ENCODE results near the gene STK32B. TPM values are rescaled to one million over a fixed set of nuclear protein-coding genes. Genes with fewer than 3 reads are reported as not detected.
"Not testable (repeated sequence)": the region's sequence is repeated elsewhere in the genome, so short reads cannot be mapped to it uniquely, and the experiment has no call there.

The STK32B gene
- total and polyA plus RNA-seq, 2 experiments from 2014 or later = 0.71 to 2.3 TPM

GRCh38 chr4:5249727-5250126, 198.4 kb downstream of the STK32B start:
- TF ChIP-seq EZH2 (IDR thresholded peaks at IDR 0.05; ENCODE audit: low read depth, unreplicated experiment) = no peak
- TF ChIP-seq CTCF (conservative IDR thresholded peaks at IDR 0.05; ENCODE audit: low read depth in 2 of 2) = peak; percentile 21 to 30; a peak in 2 of 4 replicates
- no peak for TF ChIP-seq POLR2AphosphoS5 (IDR thresholded peaks at IDR 0.05; ENCODE audit: low read depth)
- no peaks in the 10 kb centered on the region for H3K4me1 Mint-ChIP-seq
- H3K27ac Mint-ChIP-seq = no peak overlapping the region
- Histone ChIP-seq H3F3A (replicated peaks; ENCODE audit: low read depth) (no peaks in the 10 kb centered on the region), H3K4me2 (no peak overlapping the region), H3K36me3 (ENCODE audit: insufficient read depth) (no peaks in the 10 kb centered on the region), H3K27ac (ENCODE audit: low read depth) (no peak overlapping the region), H3K4me1 (ENCODE audit: insufficient read depth) (no peaks in the 10 kb centered on the region), H3K79me2 (replicated peaks; ENCODE audit: insufficient read depth) (no peaks in the 10 kb centered on the region), H4K20me1 (replicated peaks; ENCODE audit: insufficient read depth) (no peaks in the 10 kb centered on the region), H3K27me3 (ENCODE audit: insufficient read depth) (no peaks in the 10 kb centered on the region), H3K9me2 (ENCODE audit: insufficient read depth) (0 out of 2 replicates have a peak, but pooled peaks cover 5% of the 10 kb centered on the region), H2AFZ (no peak overlapping the region), H3K4me3 (no peak overlapping the region)
- no peak for DNase-seq (ENCODE audit: low spot score)
- H3K27me3 Mint-ChIP-seq (ENCODE audit: insufficient read depth, low read depth, poor library complexity) = peaks cover 2% of the 10 kb centered on the region
- no peak overlapping the region for H3K4me3 Mint-ChIP-seq
- no peak for ATAC-seq
- H3K36me3 Mint-ChIP-seq (ENCODE audit: low read depth) = peaks cover 7% of the 10 kb centered on the region
- peaks cover 37% of the 10 kb centered on the region for H3K9me3 Mint-ChIP-seq

GRCh38 chr4:5250536-5250935, 199.3 kb downstream of the STK32B start:
- peaks cover 36% of the 10 kb centered on the region for H3K9me3 Mint-ChIP-seq
- not testable (repeated sequence) for H3K27me3 ChIP-seq (ENCODE audit: insufficient read depth); H3K4me3 Mint-ChIP-seq; H4K20me1 ChIP-seq (replicated peaks; ENCODE audit: insufficient read depth); H3K27ac ChIP-seq (ENCODE audit: low read depth); H3K36me3 Mint-ChIP-seq (ENCODE audit: low read depth); H3K79me2 ChIP-seq (replicated peaks; ENCODE audit: insufficient read depth); ATAC-seq; H3F3A ChIP-seq (replicated peaks; ENCODE audit: low read depth); H3K36me3 ChIP-seq (ENCODE audit: insufficient read depth); H3K9me2 ChIP-seq (ENCODE audit: insufficient read depth); H2AFZ ChIP-seq; H3K27ac Mint-ChIP-seq; H3K27me3 Mint-ChIP-seq (ENCODE audit: insufficient read depth, low read depth, poor library complexity); H3K4me2 ChIP-seq; H3K4me1 Mint-ChIP-seq; H3K4me1 ChIP-seq (ENCODE audit: insufficient read depth); DNase-seq (ENCODE audit: low spot score); H3K4me3 ChIP-seq

- H3K36me3 ChIP-seq (ENCODE audit: insufficient read depth) = no peaks in the 10 kb centered on the region
- no peaks in the 10 kb centered on the region for H4K20me1 ChIP-seq (replicated peaks; ENCODE audit: insufficient read depth)
- Mint-ChIP-seq H3K4me1 (no peaks in the 10 kb centered on the region), H3K27me3 (ENCODE audit: insufficient read depth, low read depth, poor library complexity) (peaks cover 3% of the 10 kb centered on the region), H3K27ac (no peak overlapping the region), H3K36me3 (ENCODE audit: low read depth) (no peaks in the 10 kb centered on the region), H3K4me3 (no peak overlapping the region), H3K9me3 (no peaks in the 10 kb centered on the region)
- no peaks in the 10 kb centered on the region for H3F3A ChIP-seq (replicated peaks; ENCODE audit: low read depth)
- no peaks in the 10 kb centered on the region for H3K4me1 ChIP-seq (ENCODE audit: insufficient read depth)
- H3K4me2 ChIP-seq = no peak overlapping the region
- TF ChIP-seq REST (IDR thresholded peaks at IDR 0.05; ENCODE audit: unreplicated experiment) (no peak), ZNF331 (CRISPR knock-in tag; IDR thresholded peaks at IDR 0.05; ENCODE audit: low read depth) (no peak), CREB1 (CRISPR knock-in tag; IDR thresholded peaks at IDR 0.05; ENCODE audit: low read depth) (no peak), ZNF114 (CRISPR knock-in tag; IDR thresholded peaks at IDR 0.05) (no peak), ETS1 (IDR thresholded peaks at IDR 0.05) (no peak), NANOG (IDR thresholded peaks at IDR 0.05; ENCODE audit: borderline replicate concordance) (no peak)
- DNase-seq (ENCODE audit: low spot score) (no peak), ATAC-seq (no peak)
- no peak overlapping the region for H3K27ac ChIP-seq (ENCODE audit: low read depth)
- H2AFZ ChIP-seq = no peak overlapping the region
- no peak overlapping the region for H3K4me3 ChIP-seq
- H3K9me2 ChIP-seq (ENCODE audit: insufficient read depth) = no peaks in the 10 kb centered on the region
- no peaks in the 10 kb centered on the region for H3K27me3 ChIP-seq (ENCODE audit: insufficient read depth)
- no peaks in the 10 kb centered on the region for H3K79me2 ChIP-seq (replicated peaks; ENCODE audit: insufficient read depth)
Observed at GRCh38 chr4:5256421-5256820, 205.1 kb downstream of the STK32B start.
